MCF 10A (cell line): ENCODE results near the gene RUNX3. TPM values are rescaled to one million over a fixed set of nuclear protein-coding genes. Genes with fewer than 3 reads are reported as not detected.

Experiments used
- BruUV-seq: library from RNA; stranded (reverse); fragments of 400-500 nt; replicated peaks from 2 replicates; lab custom pipeline; 2021; lab: Mats Ljungman, UMichigan
- CTCF ChIA-PET: fragments of 300-600 bp; sonication (Branson Sonifier 250); formaldehyde crosslinking; extraction: SDS; loops from one replicate; lab custom pipeline; 2021; ENCODE audit warnings: antibody characterized with exemption, inconsistent platforms; lab: Yijun Ruan, JAX
- POLR2A ChIA-PET: fragments of 300-600, 350-650 bp; sonication (Branson Sonifier 250); formaldehyde crosslinking; extraction: SDS; loops from one replicate; lab custom pipeline; 2020; ENCODE audit warnings: antibody characterized with exemption, inconsistent platforms; lab: Yijun Ruan, JAX
- DNase-seq: peaks from one replicate; pipeline ENCODE4 v3.0.0-alpha.2; 2018; ENCODE audit not compliant: unreplicated experiment
- H3K27ac Mint-ChIP-seq: one replicate; pipeline ENCODE4 v1.8.0; 2022; ENCODE audit warnings: mild to moderate bottlenecking, low read depth, mixed read lengths; ENCODE audit not compliant: unreplicated experiment
- H3K27me3 Mint-ChIP-seq: one replicate; pipeline ENCODE4 v1.8.0; 2022; ENCODE audit warnings: mixed read lengths; ENCODE audit not compliant: insufficient read depth, unreplicated experiment
- H3K36me3 Mint-ChIP-seq: one replicate; pipeline ENCODE4 v1.8.0; 2022; ENCODE audit warnings: mild to moderate bottlenecking, moderate library complexity, mixed read lengths; ENCODE audit not compliant: insufficient read depth, unreplicated experiment
- H3K4me1 Mint-ChIP-seq: one replicate; pipeline ENCODE4 v1.8.0; 2022; ENCODE audit warnings: mixed read lengths; ENCODE audit not compliant: insufficient read depth, unreplicated experiment
- H3K4me3 Mint-ChIP-seq: one replicate; pipeline ENCODE4 v1.8.0; 2022; ENCODE audit warnings: mild to moderate bottlenecking, moderate library complexity, mixed read lengths; ENCODE audit not compliant: unreplicated experiment
- H3K9me3 Mint-ChIP-seq: one replicate; pipeline ENCODE4 v1.8.0; 2022; ENCODE audit warnings: mixed read lengths; ENCODE audit not compliant: unreplicated experiment
- CTCF ChIP-seq: fragments of 200-600 bp; IDR thresholded peaks from one replicate; pipeline ENCODE4 v1.8.0; 2022; ENCODE audit warnings: antibody characterized with exemption, mild to moderate bottlenecking; ENCODE audit not compliant: unreplicated experiment
- intact Hi-C: fragments of 100-400 bp; cut with micrococcal nuclease; formaldehyde crosslinking; loops from 2 replicates; pipeline ENCODE4 v1.14.1; 2022
- total RNA-seq: library from RNA; stranded (reverse); gene quantifications from 2 replicates; pipeline ENCODE4 v1.2.3, GENCODE V29; 2022

Gene RUNX3
- total RNA-seq, 1 experiment from 2014 or later = not detected

GRCh38 chr1:24925082-24925779, 4.8 kb downstream of the RUNX3 start:
- ChIA-PET POLR2A (no interaction called here), CTCF (interaction anchor here (0.6 kb wide), 1 partner anchor 194 kb away, joined by 3 read pairs; no protein-coding TSS in a partner anchor)
- no TSS peak for BruUV-seq
- intact Hi-C loops = no loop called here
- H3K9me3 Mint-ChIP-seq = no peaks in the 10 kb centered on the region
- peaks cover 35% of the 10 kb centered on the region for H3K27me3 Mint-ChIP-seq
- no peak overlapping the region for H3K27ac Mint-ChIP-seq
- no peaks in the 10 kb centered on the region for H3K4me1 Mint-ChIP-seq
- H3K4me3 Mint-ChIP-seq = no peak overlapping the region
- no peak for DNase-seq
- no peaks in the 10 kb centered on the region for H3K36me3 Mint-ChIP-seq
- no peak for TF ChIP-seq CTCF

- no peak overlapping the region for H3K27ac Mint-ChIP-seq
- CTCF ChIA-PET = interaction anchor here (1.5 kb wide), 1 partner anchor 12 kb away, joined by 5 read pairs; no protein-coding TSS in a partner anchor
- no peak for DNase-seq
- POLR2A ChIA-PET = interaction anchor here (0.7 kb wide), 1 partner anchor 9 kb away, joined by 3 read pairs; no protein-coding TSS in a partner anchor
- no peaks in the 10 kb centered on the region for H3K36me3 Mint-ChIP-seq
- TF ChIP-seq CTCF = no peak
- no peaks in the 10 kb centered on the region for H3K4me1 Mint-ChIP-seq
- H3K27me3 Mint-ChIP-seq = peaks cover 34% of the 10 kb centered on the region
- no peaks in the 10 kb centered on the region for H3K9me3 Mint-ChIP-seq
- intact Hi-C loops = no loop called here
- BruUV-seq = no TSS peak
- no peak overlapping the region for H3K4me3 Mint-ChIP-seq
Observed at GRCh38 chr1:24923485-24924113, 6.5 kb downstream of the RUNX3 start.

- ChIA-PET CTCF (no interaction called here), POLR2A (no interaction called here)
- H3K4me3 Mint-ChIP-seq = no peak overlapping the region
- no peaks in the 10 kb centered on the region for H3K4me1 Mint-ChIP-seq
- H3K36me3 Mint-ChIP-seq = no peaks in the 10 kb centered on the region
- H3K27ac Mint-ChIP-seq = no peak overlapping the region
- no peak for DNase-seq
- intact Hi-C loops = no loop called here
- no TSS peak for BruUV-seq
- peaks cover 19% of the 10 kb centered on the region for H3K27me3 Mint-ChIP-seq
- no peaks in the 10 kb centered on the region for H3K9me3 Mint-ChIP-seq
- TF ChIP-seq CTCF = no peak
Observed at GRCh38 chr1:24921938-24922662, 8.0 kb downstream of the RUNX3 start.

- ChIA-PET POLR2A (no interaction called here), CTCF (no interaction called here)
- TF ChIP-seq CTCF = no peak
- H3K36me3 Mint-ChIP-seq = no peaks in the 10 kb centered on the region
- DNase-seq = no peak
- intact Hi-C loops = no loop called here
- H3K4me3 Mint-ChIP-seq = no peak overlapping the region
- no TSS peak for BruUV-seq
- no peaks in the 10 kb centered on the region for H3K4me1 Mint-ChIP-seq
- H3K27me3 Mint-ChIP-seq = peaks cover 17% of the 10 kb centered on the region
- H3K27ac Mint-ChIP-seq = no peak overlapping the region
- no peaks in the 10 kb centered on the region for H3K9me3 Mint-ChIP-seq
Observed at GRCh38 chr1:24921412-24921811, 8.7 kb downstream of the RUNX3 start.
